ENCODE results near the gene C8A.

The C8A gene

GRCh38 chr1:56894014-56894413, 39.4 kb downstream of the C8A start:
- Mint-ChIP-seq H3K4me1 (ENCODE audit: low read depth) (no peaks in the 10 kb centered on the region), H3K9me3 (no peaks in the 10 kb centered on the region), H3K27ac (no peak overlapping the region), H3K27me3 (ENCODE audit: low read depth) (no peaks in the 10 kb centered on the region), H3K36me3 (ENCODE audit: low read depth) (no peaks in the 10 kb centered on the region), H3K4me3 (no peak overlapping the region)

- Mint-ChIP-seq H3K9me3 (no peaks in the 10 kb centered on the region), H3K36me3 (ENCODE audit: low read depth) (no peaks in the 10 kb centered on the region), H3K27ac (no peak overlapping the region), H3K27me3 (ENCODE audit: low read depth) (no peaks in the 10 kb centered on the region), H3K4me3 (no peak overlapping the region), H3K4me1 (ENCODE audit: low read depth) (no peaks in the 10 kb centered on the region)
Measured at GRCh38 chr1:56897150-56898004, 42.8 kb downstream of the C8A start.

DNA sequence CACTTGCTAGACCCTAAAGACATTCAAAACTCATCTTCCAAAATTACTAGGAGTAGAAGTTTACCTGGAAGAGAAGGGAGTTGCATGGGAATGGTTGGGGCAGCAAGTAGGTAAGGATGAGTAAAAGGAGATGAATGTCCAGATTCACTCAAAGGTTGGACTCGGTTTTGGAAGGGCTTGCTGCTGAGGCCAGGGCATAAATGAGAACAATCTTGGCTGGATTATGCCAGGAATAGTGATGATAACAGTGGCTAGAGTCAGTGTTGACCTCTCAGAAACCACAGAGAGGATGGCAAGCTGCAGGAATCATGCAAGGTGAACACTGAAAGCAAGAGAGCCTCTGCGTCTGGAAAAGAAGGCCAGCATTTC, 43.4 kb downstream of the C8A start:
- Mint-ChIP-seq H3K27ac (no peak overlapping the region), H3K4me1 (ENCODE audit: low read depth) (no peaks in the 10 kb centered on the region), H3K27me3 (ENCODE audit: low read depth) (no peaks in the 10 kb centered on the region), H3K9me3 (no peaks in the 10 kb centered on the region), H3K4me3 (no peak overlapping the region), H3K36me3 (ENCODE audit: low read depth) (no peaks in the 10 kb centered on the region)

DNA sequence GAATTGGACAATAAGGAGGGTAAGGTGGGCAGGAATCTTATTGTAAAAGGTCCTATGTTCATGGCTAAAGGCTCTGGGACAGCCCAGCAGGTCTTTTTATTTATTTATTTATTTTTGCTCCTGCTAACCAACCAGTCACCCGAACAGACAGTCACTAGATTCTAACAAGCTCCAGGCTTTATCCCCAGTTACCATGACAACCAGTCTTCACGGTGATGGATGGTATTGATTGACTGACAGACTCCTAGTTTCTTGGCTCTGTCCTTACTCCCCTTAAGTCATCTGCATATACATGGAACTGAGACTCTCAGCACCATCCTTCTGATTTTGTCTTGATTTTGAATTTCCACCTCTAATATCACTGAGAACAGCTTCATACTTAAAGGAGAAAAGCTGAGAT, 44.3 kb downstream of the C8A start:
- H3K9me3 Mint-ChIP-seq = no peaks in the 10 kb centered on the region
- H3K27ac Mint-ChIP-seq = no peak overlapping the region
- H3K36me3 Mint-ChIP-seq (ENCODE audit: low read depth) = no peaks in the 10 kb centered on the region
- H3K4me1 Mint-ChIP-seq (ENCODE audit: low read depth) = no peaks in the 10 kb centered on the region
- H3K4me3 Mint-ChIP-seq = no peak overlapping the region
- no peaks in the 10 kb centered on the region for H3K27me3 Mint-ChIP-seq (ENCODE audit: low read depth)

- Mint-ChIP-seq H3K4me3 (no peak overlapping the region), H3K27me3 (ENCODE audit: low read depth) (no peaks in the 10 kb centered on the region), H3K9me3 (no peaks in the 10 kb centered on the region), H3K27ac (no peak overlapping the region), H3K36me3 (ENCODE audit: low read depth) (no peaks in the 10 kb centered on the region), H3K4me1 (ENCODE audit: low read depth) (no peaks in the 10 kb centered on the region)
Measured at GRCh38 chr1:56901716-56902115, 47.1 kb downstream of the C8A start.

GRCh38 chr1:56903778-56904177, 49.2 kb downstream of the C8A start:
- H3K4me3 Mint-ChIP-seq = no peak overlapping the region
- H3K36me3 Mint-ChIP-seq (ENCODE audit: low read depth) = no peaks in the 10 kb centered on the region

GRCh38 chr1:56904663-56905397, 50.2 kb downstream of the C8A start:
- H3K9me3 Mint-ChIP-seq = no peaks in the 10 kb centered on the region
- no peaks in the 10 kb centered on the region for H3K27me3 Mint-ChIP-seq (ENCODE audit: low read depth)
- H3K27ac Mint-ChIP-seq = no peak overlapping the region
- H3K4me1 Mint-ChIP-seq (ENCODE audit: low read depth) = no peaks in the 10 kb centered on the region
- H3K36me3 Mint-ChIP-seq (ENCODE audit: low read depth) = no peaks in the 10 kb centered on the region
- no peak overlapping the region for H3K4me3 Mint-ChIP-seq

More at GRCh38 chr1:56903778-56904177, 49.2 kb downstream of the C8A start:
- Mint-ChIP-seq H3K9me3 (no peaks in the 10 kb centered on the region), H3K4me1 (ENCODE audit: low read depth) (no peaks in the 10 kb centered on the region), H3K27ac (no peak overlapping the region), H3K27me3 (ENCODE audit: low read depth) (no peaks in the 10 kb centered on the region)

- H3K4me1 Mint-ChIP-seq (ENCODE audit: low read depth) = no peaks in the 10 kb centered on the region
- no peaks in the 10 kb centered on the region for H3K9me3 Mint-ChIP-seq
- no peaks in the 10 kb centered on the region for H3K36me3 Mint-ChIP-seq (ENCODE audit: low read depth)
- H3K27ac Mint-ChIP-seq = no peak overlapping the region
- H3K27me3 Mint-ChIP-seq (ENCODE audit: low read depth) = no peaks in the 10 kb centered on the region
- H3K4me3 Mint-ChIP-seq = no peak overlapping the region
Measured at GRCh38 chr1:56905667-56906066, 51.1 kb downstream of the C8A start.

GRCh38 chr1:56908619-56909221, 54.1 kb downstream of the C8A start:
- no peak overlapping the region for H3K27ac Mint-ChIP-seq
- no peaks in the 10 kb centered on the region for H3K36me3 Mint-ChIP-seq (ENCODE audit: low read depth)
- no peaks in the 10 kb centered on the region for H3K27me3 Mint-ChIP-seq (ENCODE audit: low read depth)
- no peaks in the 10 kb centered on the region for H3K4me1 Mint-ChIP-seq (ENCODE audit: low read depth)
- no peaks in the 10 kb centered on the region for H3K9me3 Mint-ChIP-seq
- H3K4me3 Mint-ChIP-seq = no peak overlapping the region

GRCh38 chr1:56910441-56910985, 55.9 kb downstream of the C8A start:
- H3K4me1 Mint-ChIP-seq (ENCODE audit: low read depth) = no peaks in the 10 kb centered on the region
- H3K4me3 Mint-ChIP-seq = no peak overlapping the region
- H3K9me3 Mint-ChIP-seq = no peaks in the 10 kb centered on the region
- no peaks in the 10 kb centered on the region for H3K27me3 Mint-ChIP-seq (ENCODE audit: low read depth)
- H3K27ac Mint-ChIP-seq = no peak overlapping the region
- H3K36me3 Mint-ChIP-seq (ENCODE audit: low read depth) = no peaks in the 10 kb centered on the region

- Mint-ChIP-seq H3K4me1 (ENCODE audit: low read depth) (no peaks in the 10 kb centered on the region), H3K9me3 (no peaks in the 10 kb centered on the region), H3K27me3 (ENCODE audit: low read depth) (no peaks in the 10 kb centered on the region), H3K27ac (no peak overlapping the region), H3K4me3 (no peak overlapping the region), H3K36me3 (ENCODE audit: low read depth) (no peaks in the 10 kb centered on the region)
Measured at GRCh38 chr1:56911098-56911938, 56.7 kb downstream of the C8A start.

- no peaks in the 10 kb centered on the region for H3K4me1 Mint-ChIP-seq (ENCODE audit: low read depth)
Measured at GRCh38 chr1:56912325-56912724, 57.7 kb downstream of the C8A start.

DNA sequence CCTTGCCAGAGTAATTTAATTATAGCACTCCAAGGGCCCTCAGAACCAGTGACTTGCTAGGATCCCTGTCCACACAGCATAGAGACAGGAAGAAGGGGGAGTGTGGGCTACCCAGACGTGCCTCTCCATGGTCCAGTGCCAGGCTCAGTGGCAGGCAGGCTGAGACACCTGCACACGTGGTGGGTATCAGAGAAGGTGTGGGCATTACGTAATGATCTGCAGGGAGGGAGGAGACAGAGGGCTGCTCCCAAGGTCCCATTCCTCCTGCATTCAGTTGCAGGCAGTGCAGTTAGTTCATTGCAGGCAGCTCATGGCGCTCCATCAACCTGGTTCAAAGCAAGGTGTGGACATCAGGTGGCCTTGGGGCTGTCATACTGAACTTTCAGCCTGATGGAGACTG, 61.4 kb downstream of the C8A start:
- H3K4me3 Mint-ChIP-seq = no peak overlapping the region
- no peaks in the 10 kb centered on the region for H3K9me3 Mint-ChIP-seq
- H3K36me3 Mint-ChIP-seq (ENCODE audit: low read depth) = no peaks in the 10 kb centered on the region
- no peak overlapping the region for H3K27ac Mint-ChIP-seq
- H3K4me1 Mint-ChIP-seq (ENCODE audit: low read depth) = no peaks in the 10 kb centered on the region
- no peaks in the 10 kb centered on the region for H3K27me3 Mint-ChIP-seq (ENCODE audit: low read depth)

More at GRCh38 chr1:56912325-56912724, 57.7 kb downstream of the C8A start:
- Mint-ChIP-seq H3K4me3 (no peak overlapping the region), H3K27ac (no peak overlapping the region), H3K27me3 (ENCODE audit: low read depth) (no peaks in the 10 kb centered on the region), H3K36me3 (ENCODE audit: low read depth) (no peaks in the 10 kb centered on the region), H3K9me3 (no peaks in the 10 kb centered on the region)

- Mint-ChIP-seq H3K4me1 (ENCODE audit: low read depth) (no peaks in the 10 kb centered on the region), H3K27ac (no peak overlapping the region), H3K4me3 (no peak overlapping the region), H3K36me3 (ENCODE audit: low read depth) (no peaks in the 10 kb centered on the region), H3K9me3 (no peaks in the 10 kb centered on the region), H3K27me3 (ENCODE audit: low read depth) (no peaks in the 10 kb centered on the region)
Measured at GRCh38 chr1:56916630-56917029, 62.0 kb downstream of the C8A start.

Measured in T-helper 1 cell treated with Interleukin-12 subunit alpha and Interleukin-12 subunit beta and Interleukin-4 antibody, amounts not matched to agents 30 μg/mL and 1 μg/mL, for 36 hours (primary cell).